ENCODE data around the gene CHN2. TPM values are rescaled to one million over a fixed set of nuclear protein-coding genes. Genes with fewer than 3 reads are reported as not detected.

Gene CHN2
- total RNA-seq, 1 experiment from 2014 or later: 4.2 TPM

GRCh38 chr7:29488203-29488970 lies 293.8 kb downstream of the CHN2 start:
- no peaks in the 10 kb centered on the region for H3K36me3 ChIP-seq (replicated peaks; ENCODE audit: control insufficient read depth, insufficient read depth, low read length)
- no peak overlapping the region for H3K4me3 ChIP-seq (ENCODE audit: insufficient read depth, low read depth, low read length)
- DNase-seq: no peak
- H3K27me3 ChIP-seq (ENCODE audit: control insufficient read depth, insufficient read depth, low read length): no peaks in the 10 kb centered on the region; the same call in 1 of the 2 replicates

GRCh38 chr7:29488977-29489376 lies 294.4 kb downstream of the CHN2 start:
- Histone ChIP-seq H3K4me3 (ENCODE audit: insufficient read depth, low read depth, low read length) (no peak overlapping the region), H3K36me3 (replicated peaks; ENCODE audit: control insufficient read depth, insufficient read depth, low read length) (no peaks in the 10 kb centered on the region), H3K27me3 (ENCODE audit: control insufficient read depth, insufficient read depth, low read length) (no peaks in the 10 kb centered on the region; the same call in 1 of the 2 replicates)
- DNase-seq: no peak

DNA sequence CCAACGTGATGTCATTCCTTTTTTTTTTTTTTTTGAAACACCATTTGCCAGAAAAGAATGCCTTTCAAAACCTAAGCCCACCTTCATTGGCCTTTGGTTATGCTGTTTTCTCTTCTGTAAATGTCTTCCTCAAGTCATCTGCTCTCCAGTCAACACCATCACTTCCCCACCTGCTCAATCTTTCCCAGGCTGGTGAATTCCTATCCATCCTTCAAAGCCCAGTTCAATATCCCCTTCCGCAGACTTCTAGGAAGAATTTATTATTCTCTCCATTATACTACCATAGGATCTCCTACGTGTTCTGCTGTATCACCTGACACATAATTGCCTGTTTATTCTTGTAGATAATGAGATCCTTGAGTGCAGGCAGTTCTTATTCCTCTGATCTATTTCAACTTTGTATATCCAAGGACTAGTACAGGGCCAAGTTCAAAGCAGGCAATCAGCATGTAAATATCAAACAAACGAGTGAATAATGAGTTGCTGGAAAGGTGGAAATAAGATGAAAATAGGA lies 295.6 kb downstream of the CHN2 start:
- H3K27me3 ChIP-seq (ENCODE audit: control insufficient read depth, insufficient read depth, low read length): no peaks in the 10 kb centered on the region; the same call in 1 of the 2 replicates
- no peak for DNase-seq
- no peak overlapping the region for H3K4me3 ChIP-seq (ENCODE audit: insufficient read depth, low read depth, low read length)
- no peaks in the 10 kb centered on the region for H3K36me3 ChIP-seq (replicated peaks; ENCODE audit: control insufficient read depth, insufficient read depth, low read length)

DNA sequence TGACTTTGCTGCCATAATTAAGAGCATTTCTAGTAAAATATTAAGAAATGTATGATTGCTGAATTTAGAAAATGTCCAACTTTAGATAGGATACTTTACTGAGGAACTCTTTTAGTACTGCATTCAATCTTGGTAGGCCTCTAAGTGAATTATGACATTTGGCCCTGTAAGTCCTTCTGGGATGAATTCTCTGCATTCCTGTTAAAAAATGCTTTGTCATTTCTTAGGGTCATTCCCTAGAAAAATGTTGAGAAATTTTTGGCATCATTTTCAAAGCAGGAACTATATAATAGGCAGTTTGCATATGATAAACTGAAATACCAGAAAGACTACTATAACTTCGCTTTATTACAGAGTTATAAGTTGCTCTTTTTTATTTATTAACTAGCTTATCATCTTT lies 299.8 kb downstream of the CHN2 start:
- DNase-seq: no peak
- H3K36me3 ChIP-seq (replicated peaks; ENCODE audit: control insufficient read depth, insufficient read depth, low read length): no peaks in the 10 kb centered on the region
- H3K27me3 ChIP-seq (ENCODE audit: control insufficient read depth, insufficient read depth, low read length): no peaks in the 10 kb centered on the region
- no peak overlapping the region for H3K4me3 ChIP-seq (ENCODE audit: insufficient read depth, low read depth, low read length)

GRCh38 chr7:29495653-29496052 lies 301.1 kb downstream of the CHN2 start:
- Histone ChIP-seq H3K36me3 (replicated peaks; ENCODE audit: control insufficient read depth, insufficient read depth, low read length) (no peaks in the 10 kb centered on the region), H3K4me3 (ENCODE audit: insufficient read depth, low read depth, low read length) (no peak overlapping the region), H3K27me3 (ENCODE audit: control insufficient read depth, insufficient read depth, low read length) (no peaks in the 10 kb centered on the region)
- DNase-seq: peak; percentile 54

- Histone ChIP-seq H3K36me3 (replicated peaks; ENCODE audit: control insufficient read depth, insufficient read depth, low read length) (no peaks in the 10 kb centered on the region), H3K27me3 (ENCODE audit: control insufficient read depth, insufficient read depth, low read length) (no peaks in the 10 kb centered on the region), H3K4me3 (ENCODE audit: insufficient read depth, low read depth, low read length) (no peak overlapping the region)
- DNase-seq: no peak
These were observed 301.9 kb downstream of the CHN2 start for GRCh38 chr7:29496355-29497020.

- no peaks in the 10 kb centered on the region for H3K36me3 ChIP-seq (replicated peaks; ENCODE audit: control insufficient read depth, insufficient read depth, low read length)
- no peak for DNase-seq
- H3K4me3 ChIP-seq (ENCODE audit: insufficient read depth, low read depth, low read length): no peak overlapping the region
- H3K27me3 ChIP-seq (ENCODE audit: control insufficient read depth, insufficient read depth, low read length): no peaks in the 10 kb centered on the region
These were observed 305.4 kb downstream of the CHN2 start for GRCh38 chr7:29499932-29500331.

DNA sequence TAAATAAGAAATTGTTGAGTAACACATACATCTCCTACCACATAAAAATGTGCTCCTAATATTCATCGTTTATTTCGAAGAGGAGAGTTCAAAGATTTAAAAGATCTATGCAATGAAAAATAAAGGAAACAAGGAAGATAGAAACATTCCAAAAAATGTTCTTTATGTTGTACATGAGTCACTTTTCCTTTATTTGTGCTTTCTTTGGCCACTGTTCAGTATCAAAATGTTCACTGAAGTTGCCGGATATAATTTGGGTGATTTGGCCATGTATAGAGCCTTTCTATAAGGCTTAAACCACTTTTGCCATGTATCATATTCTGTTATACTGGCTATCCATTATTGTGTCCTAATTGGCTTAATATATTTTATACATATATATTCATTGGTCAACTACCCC lies 306.1 kb downstream of the CHN2 start:
- Histone ChIP-seq H3K4me3 (ENCODE audit: insufficient read depth, low read depth, low read length) (no peak overlapping the region), H3K27me3 (ENCODE audit: control insufficient read depth, insufficient read depth, low read length) (no peaks in the 10 kb centered on the region), H3K36me3 (replicated peaks; ENCODE audit: control insufficient read depth, insufficient read depth, low read length) (no peaks in the 10 kb centered on the region)
- no peak for DNase-seq

DNA sequence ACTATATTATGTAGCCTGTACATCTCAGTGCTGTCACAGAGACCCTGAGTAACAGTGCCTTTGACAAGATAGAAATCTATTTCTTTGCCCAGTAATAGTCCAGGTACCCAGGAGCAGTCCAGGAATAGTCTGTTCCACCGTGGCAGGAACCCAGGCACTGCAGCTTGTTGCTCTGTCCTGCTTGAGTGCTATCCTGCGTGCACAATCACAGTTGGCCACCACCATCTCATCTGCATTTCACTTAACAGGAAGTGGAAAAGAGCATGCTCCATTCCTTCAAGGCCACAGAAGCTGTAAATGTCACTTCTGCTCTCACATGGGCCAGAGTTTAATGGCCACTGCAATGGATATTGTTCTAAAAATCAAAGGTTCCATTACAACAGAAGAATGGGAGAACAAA lies 307.6 kb downstream of the CHN2 start:
- Histone ChIP-seq H3K36me3 (replicated peaks; ENCODE audit: control insufficient read depth, insufficient read depth, low read length) (no peaks in the 10 kb centered on the region), H3K27me3 (ENCODE audit: control insufficient read depth, insufficient read depth, low read length) (no peaks in the 10 kb centered on the region), H3K4me3 (ENCODE audit: insufficient read depth, low read depth, low read length) (no peak overlapping the region)
- no peak for DNase-seq

DNA sequence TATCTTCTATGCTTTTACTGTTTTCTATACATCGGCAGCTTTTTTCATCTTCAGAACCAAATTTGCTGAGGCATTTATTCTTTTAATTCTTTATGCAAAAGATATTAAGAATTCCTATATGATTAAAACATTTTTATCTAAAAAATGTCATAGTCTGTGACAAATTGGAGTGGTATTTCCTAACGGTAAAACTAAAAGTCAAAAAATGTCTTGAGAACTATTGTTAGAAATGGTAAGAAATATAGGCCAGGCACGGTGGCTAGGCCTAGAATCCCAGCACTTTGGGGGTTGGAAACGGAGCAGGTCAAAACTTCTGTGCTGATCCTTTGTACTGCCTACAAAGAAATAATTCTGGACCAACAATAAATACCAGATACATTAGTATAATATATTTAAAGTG lies 311.4 kb downstream of the CHN2 start:
- H3K27me3 ChIP-seq (ENCODE audit: control insufficient read depth, insufficient read depth, low read length): no peaks in the 10 kb centered on the region
- H3K36me3 ChIP-seq (replicated peaks; ENCODE audit: control insufficient read depth, insufficient read depth, low read length): no peaks in the 10 kb centered on the region
- no peak overlapping the region for H3K4me3 ChIP-seq (ENCODE audit: insufficient read depth, low read depth, low read length)
- DNase-seq: no peak

DNA sequence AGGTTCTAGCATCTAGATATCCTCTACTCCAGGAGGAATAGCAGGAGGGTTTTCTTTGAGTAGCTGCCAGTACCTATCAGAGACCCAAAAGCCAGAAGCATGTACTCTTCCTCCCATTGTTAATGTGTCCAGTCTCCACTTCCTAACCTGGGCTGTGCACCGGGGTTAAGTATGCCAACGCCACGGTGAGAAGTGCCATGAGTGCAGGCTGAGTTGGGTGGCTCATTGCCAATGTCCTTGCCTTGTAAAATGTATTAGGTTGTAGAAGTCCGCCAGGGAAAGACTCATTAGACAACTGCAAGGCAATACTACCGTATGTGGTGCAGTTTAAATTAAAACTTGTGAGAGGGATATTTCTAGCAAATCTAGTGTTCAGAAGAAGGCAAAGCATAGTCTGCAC lies 314.0 kb downstream of the CHN2 start:
- no peak for DNase-seq
- Histone ChIP-seq H3K27me3 (ENCODE audit: control insufficient read depth, insufficient read depth, low read length) (no peaks in the 10 kb centered on the region), H3K36me3 (replicated peaks; ENCODE audit: control insufficient read depth, insufficient read depth, low read length) (no peaks in the 10 kb centered on the region)

GRCh38 chr7:29510028-29510427 lies 315.5 kb downstream of the CHN2 start:
- Histone ChIP-seq H3K4me3 (ENCODE audit: insufficient read depth, low read depth, low read length) (no peak overlapping the region), H3K27me3 (ENCODE audit: control insufficient read depth, insufficient read depth, low read length) (no peaks in the 10 kb centered on the region), H3K36me3 (replicated peaks; ENCODE audit: control insufficient read depth, insufficient read depth, low read length) (no peaks in the 10 kb centered on the region)
- no peak for DNase-seq

More for the DNA sequence above, 314.0 kb downstream of the CHN2 start:
- H3K4me3 ChIP-seq (ENCODE audit: insufficient read depth, low read depth, low read length): no peak overlapping the region

DNA sequence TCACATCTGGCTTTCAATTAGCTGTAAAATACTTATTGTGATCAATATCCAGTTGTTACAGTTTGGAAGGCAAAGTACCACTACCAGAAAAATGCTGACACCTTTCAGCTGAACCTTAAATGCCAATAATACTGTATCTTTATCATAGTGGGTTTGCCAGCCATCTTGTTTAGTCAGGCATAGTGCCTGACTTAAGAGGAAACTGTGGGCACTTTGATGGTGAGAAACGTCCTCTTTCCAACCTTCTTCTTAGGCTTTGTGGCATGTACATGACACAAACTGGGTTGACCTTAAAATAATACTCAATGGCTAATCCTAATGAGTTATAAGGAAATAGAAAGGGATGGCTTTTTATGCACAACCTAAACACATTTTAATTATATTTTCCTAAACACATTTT lies 316.8 kb downstream of the CHN2 start:
- Histone ChIP-seq H3K4me3 (ENCODE audit: insufficient read depth, low read depth, low read length) (no peak overlapping the region), H3K36me3 (replicated peaks; ENCODE audit: control insufficient read depth, insufficient read depth, low read length) (no peaks in the 10 kb centered on the region), H3K27me3 (ENCODE audit: control insufficient read depth, insufficient read depth, low read length) (no peaks in the 10 kb centered on the region)
- no peak for DNase-seq

DNA sequence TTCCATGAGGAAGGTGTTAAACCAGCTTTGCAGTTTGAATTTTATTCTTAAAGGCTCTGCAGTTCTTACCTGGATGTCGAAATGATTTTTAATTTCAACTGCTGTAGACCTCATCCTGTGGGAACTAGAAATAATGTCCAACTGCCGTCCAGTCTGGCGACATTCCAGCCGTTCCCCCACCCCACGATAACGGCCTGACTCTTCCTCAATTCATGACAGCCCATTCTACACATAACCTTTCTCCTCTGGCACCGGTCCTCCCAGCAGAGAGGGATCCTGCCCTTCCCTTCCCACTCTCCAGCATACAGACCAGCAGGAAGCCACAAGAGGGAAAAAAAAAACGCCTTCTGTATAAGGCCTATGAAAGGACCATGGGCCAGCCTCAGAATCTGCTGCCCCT lies 317.3 kb downstream of the CHN2 start:
- H3K4me3 ChIP-seq (ENCODE audit: insufficient read depth, low read depth, low read length): no peak overlapping the region
- H3K27me3 ChIP-seq (ENCODE audit: control insufficient read depth, insufficient read depth, low read length): no peaks in the 10 kb centered on the region
- no peaks in the 10 kb centered on the region for H3K36me3 ChIP-seq (replicated peaks; ENCODE audit: control insufficient read depth, insufficient read depth, low read length)
- DNase-seq: peak; percentile 10

DNA sequence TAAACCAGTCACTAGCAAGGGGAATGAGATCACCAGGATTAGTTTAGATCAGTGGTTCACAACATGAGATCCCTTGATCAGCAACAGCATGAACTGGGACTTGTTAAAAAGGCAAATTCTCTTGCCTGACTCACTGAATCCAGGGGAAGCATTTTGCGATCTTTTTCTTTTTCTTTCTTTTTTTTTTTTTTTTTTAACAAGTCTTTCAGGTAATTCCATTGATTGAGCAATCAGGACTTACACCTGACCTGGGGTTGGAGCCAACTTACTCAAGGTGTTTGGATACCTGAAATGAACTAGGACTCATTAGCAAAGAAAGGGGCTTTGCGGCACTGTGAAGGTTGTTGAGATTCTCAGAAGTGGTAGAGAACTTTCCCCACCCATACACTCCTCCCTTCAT lies 321.9 kb downstream of the CHN2 start:
- no peaks in the 10 kb centered on the region for H3K36me3 ChIP-seq (replicated peaks; ENCODE audit: control insufficient read depth, insufficient read depth, low read length)
- H3K27me3 ChIP-seq (ENCODE audit: control insufficient read depth, insufficient read depth, low read length): no peaks in the 10 kb centered on the region
- no peak overlapping the region for H3K4me3 ChIP-seq (ENCODE audit: insufficient read depth, low read depth, low read length)
- no peak for DNase-seq

Measured in H7 (cell line).